Measurements from ENCODE around the gene WNT9A.

DNA sequence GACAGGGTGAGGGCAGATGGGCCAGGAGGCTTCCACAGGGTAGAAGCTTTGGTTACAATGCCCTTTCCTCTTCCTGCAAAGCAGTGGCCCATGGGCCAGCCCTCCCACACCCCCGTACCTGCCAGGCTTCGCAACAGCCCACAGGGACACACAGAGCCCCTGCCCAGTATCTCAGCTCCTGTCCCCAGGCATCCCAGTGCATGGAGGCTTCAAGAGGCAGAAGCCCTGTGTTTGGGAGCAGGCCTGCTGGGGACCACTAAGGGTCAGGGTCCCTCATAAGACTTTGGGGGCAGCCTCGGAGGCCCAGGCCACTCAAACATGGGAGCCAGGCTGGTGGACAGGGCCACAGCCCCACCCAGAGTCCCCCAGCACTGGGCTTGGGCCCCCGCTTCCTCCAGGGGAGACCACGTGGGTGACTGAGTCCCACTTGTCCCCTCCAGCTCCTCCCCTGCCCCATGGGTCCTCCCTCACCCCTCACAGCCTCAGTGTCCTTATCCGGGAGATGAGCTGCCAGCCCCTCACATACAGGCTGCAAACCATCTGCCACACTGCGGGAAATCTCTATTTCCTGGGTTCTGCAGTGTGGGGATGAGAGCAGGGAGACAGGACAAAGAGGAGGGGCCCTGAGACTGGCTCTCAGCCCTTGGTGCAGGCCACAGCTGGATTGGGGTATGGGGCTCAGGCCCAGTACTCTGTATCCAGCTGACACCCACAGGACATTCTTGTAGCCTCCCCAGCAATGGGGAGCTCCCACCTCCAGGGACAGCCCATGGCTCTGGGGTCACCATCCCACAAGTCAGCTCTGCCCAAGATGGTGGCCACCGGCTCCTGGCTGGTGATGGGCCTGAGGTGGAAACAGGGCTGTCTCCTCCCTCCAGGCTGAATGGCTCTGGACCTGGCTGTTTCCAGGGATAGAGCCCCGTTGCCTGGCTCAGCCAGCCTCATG is 50.7 kb downstream of the WNT9A start:
- TF ChIP-seq, protein P1, sequence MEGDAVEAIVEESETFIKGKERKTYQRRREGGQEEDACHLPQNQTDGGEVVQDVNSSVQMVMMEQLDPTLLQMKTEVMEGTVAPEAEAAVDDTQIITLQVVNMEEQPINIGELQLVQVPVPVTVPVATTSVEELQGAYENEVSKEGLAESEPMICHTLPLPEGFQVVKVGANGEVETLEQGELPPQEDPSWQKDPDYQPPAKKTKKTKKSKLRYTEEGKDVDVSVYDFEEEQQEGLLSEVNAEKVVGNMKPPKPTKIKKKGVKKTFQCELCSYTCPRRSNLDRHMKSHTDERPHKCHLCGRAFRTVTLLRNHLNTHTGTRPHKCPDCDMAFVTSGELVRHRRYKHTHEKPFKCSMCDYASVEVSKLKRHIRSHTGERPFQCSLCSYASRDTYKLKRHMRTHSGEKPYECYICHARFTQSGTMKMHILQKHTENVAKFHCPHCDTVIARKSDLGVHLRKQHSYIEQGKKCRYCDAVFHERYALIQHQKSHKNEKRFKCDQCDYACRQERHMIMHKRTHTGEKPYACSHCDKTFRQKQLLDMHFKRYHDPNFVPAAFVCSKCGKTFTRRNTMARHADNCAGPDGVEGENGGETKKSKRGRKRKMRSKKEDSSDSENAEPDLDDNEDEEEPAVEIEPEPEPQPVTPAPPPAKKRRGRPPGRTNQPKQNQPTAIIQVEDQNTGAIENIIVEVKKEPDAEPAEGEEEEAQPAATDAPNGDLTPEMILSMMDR (IDR thresholded peaks at IDR 0.05; ENCODE audit: poor library complexity): no peak
- TF ChIP-seq EZH2 (IDR thresholded peaks at IDR 0.05; ENCODE audit: borderline replicate concordance): no peak
- no peak for TF ChIP-seq EZH2phosphoT487 (IDR thresholded peaks at IDR 0.05; ENCODE audit: low read depth, severe bottlenecking, unreplicated experiment)
